Neural cell (in vitro differentiated cells): Measurements from ENCODE around the gene HPSE2.

Source experiments
- CTCF ChIP-seq: fragments of 450-650 bp; IDR thresholded peaks from 2 replicates; pipeline ENCODE4 v1.5.1; 2014; ENCODE audit warnings: antibody characterized with exemption, mild to moderate bottlenecking, moderate library complexity; ENCODE audit not compliant: poor library complexity, severe bottlenecking
- EP300 ChIP-seq: fragments of 450-650 bp; conservative IDR thresholded peaks from 2 replicates; pipeline ENCODE4 v1.6.1; 2014; ENCODE audit warnings: antibody characterized with exemption, mild to moderate bottlenecking, moderate library complexity; ENCODE audit not compliant: poor library complexity, severe bottlenecking
- EZH2 ChIP-seq: fragments of 200-600, 300-800 bp; shearing (Covaris generic), sonication (generic); IDR thresholded peaks from 2 replicates; pipeline ENCODE4 v1.6.1; 2014; ENCODE audit warnings: antibody characterized with exemption, low read length, borderline replicate concordance, mild to moderate bottlenecking; ENCODE audit not compliant: insufficient read depth, poor library complexity, severe bottlenecking
- MXI1 ChIP-seq: fragments of 450-650 bp; conservative IDR thresholded peaks from 2 replicates; pipeline ENCODE4 v1.6.1; 2014; ENCODE audit warnings: antibody characterized with exemption, mild to moderate bottlenecking; ENCODE audit not compliant: poor library complexity, severe bottlenecking
- POLR2AphosphoS5 ChIP-seq: IDR thresholded peaks from 2 replicates; pipeline ENCODE4 v1.6.1; 2012
- RAD21 ChIP-seq: fragments of 450-650 bp; conservative IDR thresholded peaks from 2 replicates; pipeline ENCODE4 v1.6.1; 2014; ENCODE audit warnings: antibody characterized with exemption, mild to moderate bottlenecking, moderate library complexity
- SMC3 ChIP-seq: fragments of 450-650 bp; conservative IDR thresholded peaks from 2 replicates; pipeline ENCODE4 v1.6.1; 2014; ENCODE audit warnings: antibody characterized with exemption, mild to moderate bottlenecking, moderate library complexity; ENCODE audit not compliant: poor library complexity
- TAF1 ChIP-seq: IDR thresholded peaks from 2 replicates; pipeline ENCODE4 v1.6.1; 2012; ENCODE audit warnings: low read depth

DNA sequence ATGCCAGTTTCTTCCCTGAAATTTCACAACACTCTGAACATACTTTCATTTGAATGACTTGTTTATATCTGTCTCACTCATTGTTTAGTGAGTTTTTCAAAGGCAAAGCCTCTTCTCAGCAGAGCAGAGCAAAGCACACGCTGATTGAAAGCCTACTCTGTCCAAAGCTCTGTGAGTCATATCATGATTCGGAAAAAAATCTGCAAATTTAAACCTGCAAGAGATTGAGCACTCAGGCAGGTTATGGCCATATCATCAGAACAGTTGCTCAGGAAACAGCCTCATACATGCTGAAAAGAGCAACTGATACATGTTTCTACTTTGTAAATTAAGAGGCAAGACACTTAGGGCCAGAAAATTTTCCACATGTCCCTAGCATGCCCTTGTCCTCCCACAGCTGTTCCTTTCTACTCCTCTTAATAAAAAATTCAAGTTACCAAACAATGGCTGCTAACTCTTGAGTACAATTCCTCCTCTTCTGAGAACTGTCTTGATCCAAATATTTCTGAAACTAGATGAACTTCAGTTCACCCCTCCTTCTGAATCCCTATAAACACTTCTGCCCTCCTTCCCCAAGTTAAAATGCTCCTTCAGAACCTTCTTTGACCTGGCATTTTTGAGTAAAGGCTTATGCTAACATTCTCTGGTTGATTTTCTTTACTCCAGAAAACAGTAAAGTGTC is 648.4 kb downstream of the HPSE2 start:
- TF ChIP-seq CTCF (no peak), POLR2AphosphoS5 (no peak), RAD21 (no peak), EP300 (no peak), EZH2 (no peak), MXI1 (no peak), TAF1 (no peak), SMC3 (no peak)
